ENCODE data around the gene RAB6C. TPM values are rescaled to one million over a fixed set of nuclear protein-coding genes. Genes with fewer than 3 reads are reported as not detected.
"Not testable (repeated sequence)": the region's sequence is repeated elsewhere in the genome, so short reads cannot be mapped to it uniquely, and the experiment has no call there.

The RAB6C gene
- total RNA-seq, result under 1 TPM in 1 of 3 donors, not detected in 2; 0.09 TPM
- total RNA-seq (2013), result 0.02 TPM

DNA sequence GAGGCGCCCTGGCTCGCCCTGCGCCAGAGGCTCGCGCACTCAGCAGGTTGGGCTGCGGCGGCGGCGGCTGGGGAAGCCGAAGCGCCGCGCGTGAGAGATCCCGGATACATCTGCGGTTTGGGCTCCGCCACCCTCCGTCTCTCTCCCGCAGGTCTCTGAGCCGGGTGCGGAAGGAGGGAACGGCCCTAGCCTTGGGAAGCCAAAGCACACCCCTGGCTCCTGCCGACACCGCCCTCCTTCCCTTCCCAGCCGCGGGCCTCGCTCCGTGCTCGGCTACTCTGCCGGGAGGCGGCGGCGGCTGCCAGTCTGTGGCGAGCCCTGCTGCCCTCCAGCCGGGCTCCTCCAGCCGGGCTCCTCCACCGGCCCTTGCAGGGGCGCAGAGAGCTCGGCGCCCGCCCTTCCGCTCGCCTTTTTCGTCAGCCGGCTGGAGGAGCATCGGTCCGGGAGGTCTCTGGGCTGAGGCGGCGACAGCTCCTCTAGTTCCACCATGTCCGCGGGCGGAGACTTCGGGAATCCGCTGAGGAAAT lies at the start of gene RAB6C:
RAB6C (plus strand) TSS at position 38 of the 527 bp plus-strand sequence; CDS start at position 488, 450 bp downstream.
- H3K27ac ChIP-seq (ENCODE audit: low read length); H3K4me1 ChIP-seq (ENCODE audit: control insufficient read depth, insufficient read depth, low read length); H3K27me3 ChIP-seq (ENCODE audit: control insufficient read depth, insufficient read depth, low read length); H3K27ac Mint-ChIP-seq; H3K9me3 Mint-ChIP-seq; H3K9me3 ChIP-seq (ENCODE audit: control insufficient read depth, insufficient read depth, low read length); H3K36me3 ChIP-seq (ENCODE audit: control insufficient read depth, insufficient read depth, low read length); intact Hi-C loops (cut with micrococcal nuclease); DNase-seq; H3K4me3 ChIP-seq (ENCODE audit: low read length); H3K36me3 Mint-ChIP-seq: not testable (repeated sequence)
- Mint-ChIP-seq H3K4me3 (peak within 1 kb of the TSS; percentile 55), H3K27me3 (ENCODE audit: low read depth in 2 of 2) (peaks cover 37 to 39% of the 10 kb centered on the region in 2 donors), H3K4me1 (peaks cover 6 to 11% of the 10 kb centered on the region in 2 donors)
- peak in 2 of 3 donors; percentile 30 to 48 for ATAC-seq
- WGBS (ENCODE audit: insufficient coverage), result 1% methylated on average over 47 of the region's 54 CpGs

DNA sequence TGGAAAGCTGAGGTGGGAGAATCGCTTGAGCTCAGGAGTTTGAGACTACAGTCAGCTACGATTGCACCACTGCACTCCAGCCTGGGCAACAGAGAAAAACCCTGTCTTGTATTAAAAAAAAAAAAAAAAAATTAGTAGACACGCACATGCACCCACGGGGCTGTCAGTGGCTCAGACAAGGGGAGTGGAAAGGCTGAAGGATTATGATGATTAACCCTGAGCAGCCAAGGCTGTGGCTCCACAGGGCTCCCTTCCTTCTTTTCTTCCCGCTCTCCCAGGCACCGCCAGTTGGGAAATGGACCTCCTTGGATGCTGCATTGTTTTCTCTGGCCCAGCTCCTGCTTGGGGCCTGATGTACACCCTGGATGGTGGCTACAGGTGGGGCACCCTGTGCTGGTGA lies 49.0 kb upstream of the RAB6C start:
- TF ChIP-seq, protein P1, sequence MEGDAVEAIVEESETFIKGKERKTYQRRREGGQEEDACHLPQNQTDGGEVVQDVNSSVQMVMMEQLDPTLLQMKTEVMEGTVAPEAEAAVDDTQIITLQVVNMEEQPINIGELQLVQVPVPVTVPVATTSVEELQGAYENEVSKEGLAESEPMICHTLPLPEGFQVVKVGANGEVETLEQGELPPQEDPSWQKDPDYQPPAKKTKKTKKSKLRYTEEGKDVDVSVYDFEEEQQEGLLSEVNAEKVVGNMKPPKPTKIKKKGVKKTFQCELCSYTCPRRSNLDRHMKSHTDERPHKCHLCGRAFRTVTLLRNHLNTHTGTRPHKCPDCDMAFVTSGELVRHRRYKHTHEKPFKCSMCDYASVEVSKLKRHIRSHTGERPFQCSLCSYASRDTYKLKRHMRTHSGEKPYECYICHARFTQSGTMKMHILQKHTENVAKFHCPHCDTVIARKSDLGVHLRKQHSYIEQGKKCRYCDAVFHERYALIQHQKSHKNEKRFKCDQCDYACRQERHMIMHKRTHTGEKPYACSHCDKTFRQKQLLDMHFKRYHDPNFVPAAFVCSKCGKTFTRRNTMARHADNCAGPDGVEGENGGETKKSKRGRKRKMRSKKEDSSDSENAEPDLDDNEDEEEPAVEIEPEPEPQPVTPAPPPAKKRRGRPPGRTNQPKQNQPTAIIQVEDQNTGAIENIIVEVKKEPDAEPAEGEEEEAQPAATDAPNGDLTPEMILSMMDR (IDR thresholded peaks at IDR 0.05), result no peak
- no peak for ATAC-seq
- Mint-ChIP-seq H3K36me3 (no peaks in the 10 kb centered on the region), H3K27me3 (ENCODE audit: low read depth in 2 of 2) (peaks cover 11 to 29% of the 10 kb centered on the region in 2 donors), H3K4me1 (no peaks in the 10 kb centered on the region), H3K4me3 (no peak overlapping the region), H3K9me3 (no peaks in the 10 kb centered on the region), H3K27ac (no peak overlapping the region)
- no peaks in the 10 kb centered on the region for H3K36me3 ChIP-seq (ENCODE audit: control insufficient read depth, insufficient read depth, low read length)
- no peak for DNase-seq
- H3K4me3 ChIP-seq (ENCODE audit: low read length), result no peak overlapping the region
- no peaks in the 10 kb centered on the region for H3K9me3 ChIP-seq (ENCODE audit: control insufficient read depth, insufficient read depth, low read length)
- no peak overlapping the region for H3K27ac ChIP-seq (ENCODE audit: low read length)
- peaks cover 2% of the 10 kb centered on the region for H3K27me3 ChIP-seq (ENCODE audit: control insufficient read depth, insufficient read depth, low read length)
- WGBS (ENCODE audit: insufficient coverage), result 73% methylated on average over 4 of the region's 6 CpGs
- intact Hi-C loops (cut with micrococcal nuclease), result no loop called here
- no peaks in the 10 kb centered on the region for H3K4me1 ChIP-seq (ENCODE audit: control insufficient read depth, insufficient read depth, low read length)

DNA sequence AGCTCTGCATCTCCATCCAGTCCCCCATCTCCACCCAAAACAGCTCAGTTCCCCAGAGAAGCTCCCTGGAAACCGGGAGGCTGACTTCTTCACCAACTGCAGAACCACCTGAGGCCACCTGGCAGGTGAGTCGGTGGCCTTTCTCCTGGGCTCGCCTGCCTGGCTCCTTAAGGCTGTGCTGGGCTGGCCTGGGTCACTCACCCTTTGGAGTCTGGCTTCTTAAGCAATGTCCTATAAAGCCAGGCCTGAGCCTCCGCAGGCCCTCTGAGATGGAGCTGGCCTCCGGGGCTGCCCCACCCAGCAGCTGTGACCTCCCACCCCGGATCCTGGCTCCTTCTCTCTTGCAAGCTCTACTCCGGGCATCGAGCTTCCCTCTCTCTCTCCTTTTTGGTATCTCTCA lies 46.1 kb upstream of the RAB6C start:
- H3K9me3 Mint-ChIP-seq; H3K4me1 ChIP-seq (ENCODE audit: control insufficient read depth, insufficient read depth, low read length); H3K9me3 ChIP-seq (ENCODE audit: control insufficient read depth, insufficient read depth, low read length); intact Hi-C loops (cut with micrococcal nuclease); DNase-seq; H3K36me3 ChIP-seq (ENCODE audit: control insufficient read depth, insufficient read depth, low read length); H3K4me1 Mint-ChIP-seq; H3K4me3 Mint-ChIP-seq; H3K36me3 Mint-ChIP-seq; H3K4me3 ChIP-seq (ENCODE audit: low read length); H3K27me3 ChIP-seq (ENCODE audit: control insufficient read depth, insufficient read depth, low read length); H3K27ac ChIP-seq (ENCODE audit: low read length); ATAC-seq; H3K27ac Mint-ChIP-seq: not testable (repeated sequence)
- WGBS (ENCODE audit: insufficient coverage), result 58% methylated on average over 8 of the region's 8 CpGs
- peaks cover 16 to 26% of the 10 kb centered on the region in 2 donors for H3K27me3 Mint-ChIP-seq (ENCODE audit: low read depth in 2 of 2)

DNA sequence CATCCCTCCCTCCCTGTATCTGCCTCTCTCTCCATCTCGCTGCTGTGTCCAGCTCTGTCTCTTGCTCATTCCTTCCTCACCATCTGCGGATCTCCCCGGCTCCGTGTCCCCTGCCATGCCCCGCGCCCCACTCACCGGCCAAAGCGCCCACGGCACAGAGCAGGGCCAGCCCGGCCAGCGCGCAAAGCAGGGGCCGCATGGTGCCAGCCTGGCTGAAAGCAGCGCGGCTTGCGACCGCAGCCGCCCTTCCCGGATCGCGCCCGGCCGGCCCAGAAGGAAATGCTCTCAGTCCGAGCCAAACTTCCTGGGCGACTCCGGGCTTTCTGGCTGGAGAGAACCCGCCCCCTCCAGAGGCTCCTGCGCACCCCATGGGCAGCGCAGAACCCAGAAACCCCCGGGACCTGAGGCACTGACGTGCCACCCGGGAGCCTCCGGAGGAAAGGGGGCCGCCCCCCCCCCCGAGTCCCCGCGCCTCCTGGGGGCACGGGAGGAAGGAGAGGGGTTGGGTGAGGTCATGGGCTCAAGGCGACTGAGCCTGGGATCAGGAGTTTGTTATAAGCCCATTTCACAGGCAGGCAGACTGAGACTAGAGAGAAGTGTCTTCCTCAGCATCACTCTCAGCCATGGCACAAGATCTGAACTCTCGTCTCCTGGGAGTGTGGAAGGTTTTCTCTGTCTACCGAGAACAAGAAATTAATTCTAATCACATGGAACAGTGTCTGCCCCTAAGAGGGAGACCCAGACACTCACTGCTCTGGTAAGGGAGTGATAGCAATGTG lies 45.2 kb upstream of the RAB6C start:
- peaks cover 2% of the 10 kb centered on the region for H3K27me3 ChIP-seq (ENCODE audit: control insufficient read depth, insufficient read depth, low read length)
- 8% methylated on average over 40 of the region's 41 CpGs for WGBS (ENCODE audit: insufficient coverage)
- no peaks in the 10 kb centered on the region for H3K4me1 Mint-ChIP-seq
- H3K9me3 Mint-ChIP-seq, result no peaks in the 10 kb centered on the region
- H3K36me3 ChIP-seq (ENCODE audit: control insufficient read depth, insufficient read depth, low read length), result no peaks in the 10 kb centered on the region
- intact Hi-C loops (cut with micrococcal nuclease), result no loop called here
- H3K36me3 Mint-ChIP-seq, result no peaks in the 10 kb centered on the region
- peaks cover 24 to 34% of the 10 kb centered on the region in 2 donors for H3K27me3 Mint-ChIP-seq (ENCODE audit: low read depth in 2 of 2)
- DNase-seq (no peak), ATAC-seq (no peak)
- no peak overlapping the region for H3K4me3 ChIP-seq (ENCODE audit: low read length)
- no peak overlapping the region for H3K4me3 Mint-ChIP-seq
- H3K27ac ChIP-seq (ENCODE audit: low read length), result no peak overlapping the region
- no peaks in the 10 kb centered on the region for H3K9me3 ChIP-seq (ENCODE audit: control insufficient read depth, insufficient read depth, low read length)
- no peaks in the 10 kb centered on the region for H3K4me1 ChIP-seq (ENCODE audit: control insufficient read depth, insufficient read depth, low read length)
- H3K27ac Mint-ChIP-seq, result no peak overlapping the region
- TF ChIP-seq, protein P1 (IDR thresholded peaks at IDR 0.05), result no peak
